Measurements from ENCODE around the gene ZNF264.

Gene ZNF264

GRCh38 chr19:57191141-57192076 lies at the start of gene ZNF264:
ZNF264 (plus strand) TSS chr19:57191500; CDS start chr19:57191914, 414 bp downstream.
- Histone ChIP-seq H3K9me3 (ENCODE audit: insufficient read depth, low read length) (peaks cover 21% of the 10 kb centered on the region; the same call in 1 of the 2 replicates), H3K79me2 (ENCODE audit: low read length) (peaks cover 32% of the 10 kb centered on the region), H3K36me3 (replicated peaks; ENCODE audit: low read depth, low read length) (peaks cover 36% of the 10 kb centered on the region), H4K20me1 (ENCODE audit: insufficient read depth, low read length) (peaks cover 16% of the 10 kb centered on the region; the same call in 1 of the 2 replicates), H3K9ac (ENCODE audit: low read length) (peak within 1 kb of the TSS; percentile 87), H2AFZ (ENCODE audit: low read depth, low read length) (peak within 1 kb of the TSS; percentile 99), H3K27ac (ENCODE audit: low read length) (peak within 1 kb of the TSS; percentile 57), H3K4me1 (ENCODE audit: low read length) (peaks cover 20% of the 10 kb centered on the region), H3K4me3 (ENCODE audit: low read length) (peak within 1 kb of the TSS; percentile 95), H3K4me2 (ENCODE audit: low read length) (peak within 1 kb of the TSS; percentile 83), H3K27me3 (ENCODE audit: low read depth, low read length) (no peaks in the 10 kb centered on the region)
- TF ChIP-seq CTCF (IDR thresholded peaks at IDR 0.05; ENCODE audit: low read depth, low read length) (no peak), EZH2phosphoT487 (IDR thresholded peaks at IDR 0.05; ENCODE audit: low read depth) (no peak)

GRCh38 chr19:57141699-57142098 lies 49.6 kb upstream of the ZNF264 start:
- Histone ChIP-seq H3K4me2 (ENCODE audit: low read length) (no peak overlapping the region), H3K27ac (ENCODE audit: low read length) (no peak overlapping the region), H3K4me1 (ENCODE audit: low read length) (no peaks in the 10 kb centered on the region), H3K9me3 (ENCODE audit: insufficient read depth, low read length) (0 out of 2 replicates have a peak, but pooled peaks cover 3% of the 10 kb centered on the region), H3K9ac (ENCODE audit: low read length) (no peak overlapping the region), H2AFZ (ENCODE audit: low read depth, low read length) (no peak overlapping the region), H3K36me3 (replicated peaks; ENCODE audit: low read depth, low read length) (no peaks in the 10 kb centered on the region), H3K79me2 (ENCODE audit: low read length) (no peaks in the 10 kb centered on the region), H4K20me1 (ENCODE audit: insufficient read depth, low read length) (no peaks in the 10 kb centered on the region), H3K27me3 (ENCODE audit: low read depth, low read length) (no peaks in the 10 kb centered on the region), H3K4me3 (ENCODE audit: low read length) (no peak overlapping the region)
- TF ChIP-seq CTCF (IDR thresholded peaks at IDR 0.05; ENCODE audit: low read depth, low read length) (no peak), EZH2phosphoT487 (IDR thresholded peaks at IDR 0.05; ENCODE audit: low read depth) (no peak)

- no peaks in the 10 kb centered on the region for H3K79me2 ChIP-seq (ENCODE audit: low read length)
- no peak overlapping the region for H3K4me3 ChIP-seq (ENCODE audit: low read length)
- TF ChIP-seq CTCF (IDR thresholded peaks at IDR 0.05; ENCODE audit: low read depth, low read length) (no peak), EZH2phosphoT487 (IDR thresholded peaks at IDR 0.05; ENCODE audit: low read depth) (no peak)
- H3K4me2 ChIP-seq (ENCODE audit: low read length): no peak overlapping the region
- no peaks in the 10 kb centered on the region for H3K4me1 ChIP-seq (ENCODE audit: low read length)
- no peak overlapping the region for H2AFZ ChIP-seq (ENCODE audit: low read depth, low read length)
- no peaks in the 10 kb centered on the region for H4K20me1 ChIP-seq (ENCODE audit: insufficient read depth, low read length)
- H3K9ac ChIP-seq (ENCODE audit: low read length): no peak overlapping the region
- no peak overlapping the region for H3K27ac ChIP-seq (ENCODE audit: low read length)
- H3K27me3 ChIP-seq (ENCODE audit: low read depth, low read length): no peaks in the 10 kb centered on the region
- no peaks in the 10 kb centered on the region for H3K9me3 ChIP-seq (ENCODE audit: insufficient read depth, low read length)
- no peaks in the 10 kb centered on the region for H3K36me3 ChIP-seq (replicated peaks; ENCODE audit: low read depth, low read length)
Measured at GRCh38 chr19:57152921-57153320, 38.4 kb upstream of the ZNF264 start.

- Histone ChIP-seq H3K4me2 (ENCODE audit: low read length) (no peak overlapping the region), H3K27ac (ENCODE audit: low read length) (no peak overlapping the region), H3K79me2 (ENCODE audit: low read length) (no peaks in the 10 kb centered on the region), H3K9ac (ENCODE audit: low read length) (no peak overlapping the region), H3K4me1 (ENCODE audit: low read length) (no peaks in the 10 kb centered on the region), H3K36me3 (replicated peaks; ENCODE audit: low read depth, low read length) (no peaks in the 10 kb centered on the region), H4K20me1 (ENCODE audit: insufficient read depth, low read length) (no peaks in the 10 kb centered on the region), H3K4me3 (ENCODE audit: low read length) (no peak overlapping the region), H2AFZ (ENCODE audit: low read depth, low read length) (no peak overlapping the region), H3K9me3 (ENCODE audit: insufficient read depth, low read length) (peaks cover 12% of the 10 kb centered on the region; the same call in 1 of the 2 replicates), H3K27me3 (ENCODE audit: low read depth, low read length) (no peaks in the 10 kb centered on the region)
- TF ChIP-seq EZH2phosphoT487 (IDR thresholded peaks at IDR 0.05; ENCODE audit: low read depth) (no peak), CTCF (IDR thresholded peaks at IDR 0.05; ENCODE audit: low read depth, low read length) (no peak)
Measured at GRCh38 chr19:57161985-57162539, 29.2 kb upstream of the ZNF264 start.
